NCI-H2196 treated with DMSO at 0.1 percent for 48 hours (cell line): ENCODE measurements around the gene PASD1.
"Not testable (repeated sequence)": the region's sequence is repeated elsewhere in the genome, so short reads cannot be mapped to it uniquely, and the experiment has no call there.

Experiments used
- DNase-seq: peaks from one replicate; lab custom pipeline; 2025; ENCODE audit not compliant: unreplicated experiment; lab: John Stamatoyannopoulos, UW

PASD1 gene, protein sequence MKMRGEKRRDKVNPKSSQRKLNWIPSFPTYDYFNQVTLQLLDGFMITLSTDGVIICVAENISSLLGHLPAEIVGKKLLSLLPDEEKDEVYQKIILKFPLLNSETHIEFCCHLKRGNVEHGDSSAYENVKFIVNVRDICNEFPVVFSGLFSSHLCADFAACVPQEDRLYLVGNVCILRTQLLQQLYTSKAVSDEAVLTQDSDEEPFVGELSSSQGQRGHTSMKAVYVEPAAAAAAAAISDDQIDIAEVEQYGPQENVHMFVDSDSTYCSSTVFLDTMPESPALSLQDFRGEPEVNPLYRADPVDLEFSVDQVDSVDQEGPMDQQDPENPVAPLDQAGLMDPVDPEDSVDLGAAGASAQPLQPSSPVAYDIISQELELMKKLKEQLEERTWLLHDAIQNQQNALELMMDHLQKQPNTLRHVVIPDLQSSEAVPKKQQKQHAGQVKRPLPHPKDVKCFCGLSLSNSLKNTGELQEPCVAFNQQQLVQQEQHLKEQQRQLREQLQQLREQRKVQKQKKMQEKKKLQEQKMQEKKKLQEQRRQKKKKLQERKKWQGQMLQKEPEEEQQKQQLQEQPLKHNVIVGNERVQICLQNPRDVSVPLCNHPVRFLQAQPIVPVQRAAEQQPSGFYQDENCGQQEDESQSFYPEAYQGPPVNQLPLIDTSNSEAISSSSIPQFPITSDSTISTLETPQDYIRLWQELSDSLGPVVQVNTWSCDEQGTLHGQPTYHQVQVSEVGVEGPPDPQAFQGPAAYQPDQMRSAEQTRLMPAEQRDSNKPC

GRCh38 chrX:151563449-151563848 is at the start of gene PASD1:
Gene PASD1 (plus strand): TSS chrX:151563675. CDS start chrX:151601554, 37,879 bp downstream.
- DNase-seq, result no peak

DNA sequence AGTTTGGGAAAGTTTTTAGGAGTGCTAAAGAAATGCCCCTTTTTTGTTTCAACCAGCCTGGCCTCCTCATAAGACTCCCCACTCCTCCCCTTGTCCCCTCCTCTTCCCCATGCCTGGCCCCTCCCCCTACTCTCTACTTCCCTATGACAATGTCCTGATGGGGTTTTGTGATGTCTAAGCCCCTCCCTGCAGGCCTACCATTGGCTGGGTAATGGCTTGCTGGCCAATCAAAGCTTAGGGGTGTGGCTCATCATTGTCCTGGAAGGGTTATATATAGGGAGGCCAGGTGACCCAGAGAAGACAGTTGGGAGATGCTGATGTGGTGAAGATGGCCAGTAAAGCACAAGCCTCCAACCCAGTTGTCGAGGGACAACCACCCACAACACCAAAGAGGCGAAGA is 48.2 kb upstream of the PASD1 start:
- DNase-seq, result no peak

GRCh38 chrX:151516538-151517187 is 46.8 kb upstream of the PASD1 start:
- no peak for DNase-seq

DNA sequence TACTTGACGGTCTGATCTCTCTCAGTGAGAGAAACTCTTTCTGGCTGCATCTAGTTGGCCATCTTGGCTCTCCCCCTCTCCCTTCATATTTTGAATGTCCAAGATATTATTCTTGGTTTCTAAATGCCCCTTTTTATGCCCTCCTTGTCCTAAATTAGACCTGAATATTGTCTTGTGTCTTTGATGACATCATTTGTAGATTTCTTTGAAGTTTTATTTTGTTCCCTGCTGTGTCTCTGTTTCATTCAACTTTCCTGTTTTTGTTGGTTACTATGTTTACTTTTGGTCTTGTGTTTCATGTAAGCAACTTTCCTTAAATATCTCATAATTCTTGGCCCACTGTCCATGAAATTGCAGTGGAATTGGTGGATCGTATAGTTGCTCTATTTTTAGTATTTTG is 46.1 kb upstream of the PASD1 start:
- DNase-seq, result no peak

- no peak for DNase-seq
Measured at GRCh38 chrX:151523351-151523750, 40.1 kb upstream of the PASD1 start.

DNA sequence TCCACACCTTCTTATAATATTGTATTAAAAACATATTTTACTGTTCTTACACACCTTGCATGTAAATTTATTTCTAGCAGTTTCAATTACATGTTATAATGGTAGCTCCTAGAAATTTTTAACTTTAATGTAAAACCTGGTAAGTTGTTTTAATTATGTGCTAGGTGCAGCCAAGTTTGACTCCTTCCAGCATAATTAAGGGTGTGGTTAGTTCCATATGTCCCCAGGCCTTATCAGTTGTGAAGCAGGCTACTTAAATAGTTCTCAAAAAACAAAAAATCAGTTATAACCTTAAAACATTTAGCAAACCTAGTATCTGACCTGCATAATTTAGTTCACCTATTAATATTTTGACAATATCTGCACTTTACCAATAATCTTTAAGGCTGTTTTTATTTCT is 26.9 kb upstream of the PASD1 start:
- no peak for DNase-seq

DNA sequence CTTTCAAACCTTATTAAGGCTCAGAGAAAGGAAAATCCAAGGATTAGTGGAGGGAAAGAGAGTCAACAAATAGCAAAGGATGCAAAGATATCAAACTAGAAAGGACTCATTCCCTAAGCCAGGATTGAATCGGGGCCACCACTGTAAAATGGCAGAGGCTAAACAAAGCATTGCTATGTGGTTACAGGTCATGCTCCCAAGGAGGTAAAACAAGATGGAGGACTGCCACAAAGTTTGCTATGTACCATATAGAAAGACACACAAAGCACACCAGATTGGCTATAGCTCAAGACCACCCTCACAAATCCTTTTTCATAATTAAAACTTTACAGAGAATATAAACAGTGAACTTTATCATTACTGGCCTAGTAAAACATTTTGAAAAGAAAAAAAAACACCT is 25.9 kb upstream of the PASD1 start:
- no peak for DNase-seq

- no peak for DNase-seq
Measured at GRCh38 chrX:151538190-151539122, 25.0 kb upstream of the PASD1 start.

GRCh38 chrX:151543706-151544105 is 19.8 kb upstream of the PASD1 start:
- no peak for DNase-seq

DNA sequence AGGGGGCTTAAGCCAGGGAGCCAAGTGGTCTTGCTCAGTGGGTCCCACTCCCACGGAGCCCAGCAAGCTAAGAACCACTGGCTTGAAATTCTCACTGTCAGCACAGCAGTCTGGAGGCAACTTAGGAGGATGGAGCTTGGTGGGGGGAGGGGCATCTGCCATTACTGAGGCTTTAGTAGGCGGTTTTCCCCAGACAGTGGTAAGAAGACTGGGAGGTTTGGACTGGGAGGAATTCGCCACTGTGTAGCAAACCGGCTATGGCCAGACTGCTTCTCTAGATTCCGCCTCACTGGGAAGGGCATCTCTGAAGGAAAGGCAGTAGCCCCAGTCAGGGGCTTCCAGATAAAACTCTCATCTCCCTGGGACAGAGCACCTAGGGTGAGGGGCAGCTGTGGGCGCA is 17.2 kb upstream of the PASD1 start:
- not testable (repeated sequence) for DNase-seq

DNA sequence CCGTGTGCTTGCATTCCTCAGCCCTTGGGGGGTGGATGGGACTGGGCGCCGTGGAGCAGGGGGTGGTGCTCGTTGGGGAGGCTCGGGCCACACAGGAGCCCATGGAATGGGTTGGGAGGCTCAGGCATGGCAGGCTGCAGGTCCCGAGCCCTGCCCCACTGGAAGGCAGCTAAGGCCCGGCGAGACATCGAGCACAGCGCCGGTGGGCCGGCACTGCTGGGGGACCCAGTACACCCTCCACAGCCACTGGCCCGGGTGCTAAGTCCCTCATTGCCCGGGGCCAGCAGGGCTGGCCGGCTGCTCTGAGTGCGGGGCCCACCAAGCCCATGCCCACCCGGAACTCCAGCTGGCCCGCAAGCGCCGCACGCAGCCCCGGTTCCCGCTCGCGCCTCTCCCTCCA is 12.3 kb upstream of the PASD1 start:
- DNase-seq, result not testable (repeated sequence)

DNA sequence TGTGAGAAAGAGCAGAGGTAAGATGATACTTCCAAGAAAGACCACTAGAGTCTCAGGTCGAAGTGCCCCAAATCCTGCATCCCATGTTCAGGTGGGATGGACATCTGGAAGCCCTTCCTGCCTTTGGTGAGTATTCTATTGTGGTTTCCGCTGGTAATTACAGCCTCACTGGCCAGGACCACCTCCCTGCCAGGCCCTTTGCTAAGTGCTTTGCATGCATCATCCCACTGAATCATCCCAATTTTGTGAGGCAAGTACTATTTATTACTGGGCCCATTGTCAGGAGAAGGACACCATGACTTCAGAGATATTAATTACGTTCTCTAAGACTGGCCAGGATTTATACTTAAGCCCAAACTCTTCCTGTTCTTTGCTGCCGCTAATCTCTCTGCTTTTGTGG is 10.7 kb upstream of the PASD1 start:
- no peak for DNase-seq

DNA sequence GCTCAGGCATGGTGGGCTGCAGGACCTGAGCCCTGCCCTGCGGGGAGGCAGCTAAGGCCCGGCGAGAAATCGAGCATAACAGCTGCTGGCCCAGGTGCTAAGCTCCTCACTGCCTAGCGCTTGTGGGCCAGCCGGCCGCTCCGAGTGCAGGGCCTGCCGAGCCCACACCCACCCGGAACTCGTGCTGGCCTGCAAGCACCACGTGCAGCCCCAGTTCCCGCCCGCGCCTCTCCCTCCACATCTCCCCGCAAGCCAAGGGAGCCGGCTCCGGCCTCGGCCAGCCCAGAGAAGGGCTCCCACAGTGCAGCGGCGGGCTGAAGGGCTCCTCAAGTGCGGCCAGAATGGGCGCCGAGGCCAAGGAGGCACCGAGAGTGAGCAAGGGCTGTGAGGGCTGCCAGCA is 8.2 kb upstream of the PASD1 start:
- DNase-seq, result not testable (repeated sequence)

DNA sequence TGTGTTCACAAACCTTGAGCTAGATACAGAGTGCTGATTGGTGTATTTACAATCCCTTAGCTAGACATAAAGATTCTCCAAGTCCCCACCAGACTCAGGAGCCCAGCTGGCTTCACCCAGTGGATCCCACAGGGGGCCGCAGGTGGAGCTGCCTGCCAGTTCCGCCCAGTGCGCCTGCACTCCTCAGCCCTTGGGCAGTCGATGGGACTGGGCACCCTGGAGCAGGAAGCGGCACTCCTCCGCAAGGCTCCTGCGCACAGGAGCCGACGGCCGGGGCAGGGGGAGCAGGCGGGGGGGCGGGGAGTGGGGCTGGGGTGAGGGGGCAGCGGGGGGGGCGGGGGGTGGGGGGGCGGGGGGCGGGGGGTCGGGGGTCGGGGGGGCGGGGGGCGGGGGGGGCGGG is 990 bp upstream of the PASD1 start:
- not testable (repeated sequence) for DNase-seq

DNA sequence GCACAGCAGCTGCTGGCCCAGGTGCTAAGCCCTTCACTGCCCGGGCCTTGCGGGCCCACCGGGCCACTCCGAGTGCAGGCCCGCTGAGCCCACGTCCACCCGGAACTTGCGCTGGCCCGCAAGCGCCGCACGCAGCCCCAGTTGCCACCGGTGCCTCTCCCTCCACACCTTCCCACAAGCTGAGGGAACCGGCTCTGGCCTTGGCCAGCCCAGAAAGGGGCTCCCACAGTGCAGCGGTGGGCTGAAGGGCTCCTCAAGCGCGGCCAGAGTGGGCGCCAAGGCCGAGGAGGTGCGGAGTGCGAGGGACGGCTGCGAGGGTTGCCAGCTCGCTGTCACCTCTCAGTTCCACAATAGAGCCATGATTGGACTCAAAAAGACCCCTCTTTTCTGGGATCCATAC is 472 bp upstream of the PASD1 start:
- not testable (repeated sequence) for DNase-seq

- DNase-seq, result no peak
Measured at GRCh38 chrX:151564035-151564434, 560 bp downstream of the PASD1 start.

DNA sequence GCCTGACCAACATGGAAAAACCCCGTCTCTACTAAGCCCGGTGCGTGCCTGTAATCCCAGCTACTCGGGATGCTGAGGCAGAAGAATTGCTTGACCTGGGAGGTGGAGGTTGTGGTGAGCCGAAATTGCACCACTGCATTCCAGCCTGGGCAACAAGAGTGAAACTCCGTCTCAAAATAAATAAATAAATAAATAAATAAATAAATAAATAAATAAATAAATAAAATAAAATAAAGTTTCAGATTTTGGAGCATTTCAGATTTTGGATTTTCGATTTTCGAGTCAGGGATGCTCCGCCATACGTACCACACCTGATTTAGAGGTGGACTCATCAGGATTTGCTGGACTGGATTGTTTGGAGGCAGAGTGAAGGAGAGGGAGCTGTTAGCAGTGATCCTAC is 3.4 kb downstream of the PASD1 start:
- DNase-seq, result not testable (repeated sequence)

GRCh38 chrX:151570561-151570960 is 7.1 kb downstream of the PASD1 start:
- no peak for DNase-seq

- not testable (repeated sequence) for DNase-seq
Measured at GRCh38 chrX:151593384-151593783, 29.9 kb downstream of the PASD1 start.

DNA sequence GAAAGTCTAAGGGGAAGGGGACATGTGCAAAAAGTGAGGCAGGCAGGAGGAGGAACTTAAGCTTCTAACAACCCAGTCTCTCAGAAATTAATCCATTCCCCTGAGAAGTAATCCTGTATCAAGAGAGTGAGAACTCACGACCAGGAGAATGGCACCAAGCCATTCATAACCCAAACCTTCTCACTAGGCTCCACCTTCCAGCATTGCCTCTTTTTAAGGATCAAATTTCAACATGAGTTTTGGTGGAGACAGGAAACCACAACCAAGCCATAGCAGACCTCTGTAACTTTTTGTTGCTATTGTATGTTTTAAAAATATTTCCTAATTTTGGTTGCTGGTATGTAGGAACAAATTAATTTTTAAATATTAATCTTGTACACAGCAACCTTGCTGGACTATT is 32.8 kb downstream of the PASD1 start:
- DNase-seq, result no peak

DNA sequence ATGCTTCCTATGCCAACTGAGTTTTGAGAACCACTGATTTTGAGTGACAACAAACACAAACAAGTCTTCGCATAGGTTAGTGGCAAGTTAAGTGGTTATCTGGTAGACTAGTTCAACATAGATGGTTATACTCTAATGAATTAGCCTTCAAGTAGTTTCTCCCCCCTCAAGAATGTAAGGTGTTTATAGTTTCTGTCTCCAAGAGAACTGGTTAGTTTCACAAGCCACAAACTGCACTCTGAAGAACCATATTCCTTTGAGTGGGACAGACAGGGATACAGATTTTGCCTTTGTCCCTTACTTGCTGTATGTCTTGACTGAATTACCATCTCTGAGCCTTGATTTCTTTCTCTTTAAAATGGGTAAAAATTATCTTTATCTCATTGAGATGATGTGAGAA is 41.5 kb downstream of the PASD1 start:
- DNase-seq, result no peak
